Lung microvascular endothelial cell (primary cell): ENCODE data around the gene HOXB3. TPM values are rescaled to one million over a fixed set of nuclear protein-coding genes. Genes with fewer than 3 reads are reported as not detected.
A peak's percentile ranks its signal among the peaks of the same experiment; 100 is the strongest.

Source experiments
- DNase-seq, 2 donors: peaks; one replicate each; pipeline versions ENCODE4 v3.0.0 to v3.0.0-alpha.2; 2010; ENCODE audit warnings: low read depth in 2 of 2
- total RNA-seq: library from RNA; depleted of rRNA; stranded (reverse); fragments of >200 nt; gene quantifications from 2 replicates; pipeline ENCODE4 v1.2.1, GENCODE V29; 2014

The HOXB3 gene
- total RNA-seq, 1 donor from 2014 or later: 1.8 TPM

DNA sequence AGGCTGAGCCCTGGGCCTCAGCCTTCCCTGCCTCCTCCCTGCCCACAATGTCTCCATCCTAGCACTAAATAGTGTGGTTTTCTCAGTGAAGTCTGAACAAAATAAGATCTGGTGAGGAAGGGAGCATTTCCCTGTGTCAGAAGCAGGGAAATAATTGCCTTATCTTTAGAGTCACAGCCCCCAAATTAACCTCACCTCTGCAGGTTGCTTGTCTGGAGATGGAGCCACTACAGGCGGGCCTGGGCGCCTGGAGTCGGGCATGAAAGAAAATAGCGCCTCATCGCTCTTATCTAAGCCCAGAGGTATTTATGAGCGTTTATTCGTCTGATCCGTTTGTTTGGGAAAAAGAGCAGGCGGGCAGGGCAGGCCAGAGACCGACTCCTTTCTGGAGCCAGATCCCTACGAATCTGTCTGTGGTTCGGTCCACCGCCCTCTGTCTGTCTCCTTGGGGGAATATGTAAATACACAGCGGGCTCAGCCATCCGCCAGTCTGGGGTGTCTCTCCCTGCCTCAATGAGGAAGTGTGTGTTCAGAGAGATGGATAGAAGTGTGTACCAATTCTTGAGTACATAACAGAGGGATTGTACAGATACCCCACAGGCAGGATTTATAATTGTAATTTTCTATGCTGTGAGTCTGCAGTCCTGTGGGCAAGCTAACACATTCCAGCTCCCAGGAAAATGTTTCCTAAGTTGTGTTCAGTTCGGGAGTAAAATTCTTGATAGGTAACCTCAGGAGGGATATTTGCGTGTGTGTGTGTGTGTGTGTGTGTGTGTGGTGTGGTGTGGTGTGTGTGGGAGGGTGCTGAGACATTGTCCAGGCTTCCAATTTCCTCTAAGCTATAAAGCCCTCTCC, 10.4 kb upstream of the HOXB3 start:
- no peak for DNase-seq

DNA sequence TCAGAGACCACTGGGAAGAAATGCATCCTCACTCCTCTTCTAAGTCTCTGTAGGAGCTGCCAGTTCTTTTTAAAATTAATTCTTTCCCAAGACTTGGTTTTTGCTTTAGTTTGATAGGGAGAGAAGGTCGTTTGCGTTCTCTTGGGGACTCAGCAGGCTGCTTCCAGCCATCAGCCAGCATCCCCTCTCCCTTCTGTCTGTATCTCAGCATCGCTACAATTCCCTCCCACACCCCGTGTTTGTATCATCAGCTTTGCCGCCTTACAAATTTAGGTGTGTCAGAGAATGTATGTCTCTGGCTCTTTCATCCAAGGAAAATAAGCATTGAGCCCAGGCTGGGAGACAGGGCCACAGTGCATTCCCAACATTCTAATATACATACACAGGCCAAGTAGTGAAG, 9.3 kb upstream of the HOXB3 start:
- DNase-seq: no peak

DNA sequence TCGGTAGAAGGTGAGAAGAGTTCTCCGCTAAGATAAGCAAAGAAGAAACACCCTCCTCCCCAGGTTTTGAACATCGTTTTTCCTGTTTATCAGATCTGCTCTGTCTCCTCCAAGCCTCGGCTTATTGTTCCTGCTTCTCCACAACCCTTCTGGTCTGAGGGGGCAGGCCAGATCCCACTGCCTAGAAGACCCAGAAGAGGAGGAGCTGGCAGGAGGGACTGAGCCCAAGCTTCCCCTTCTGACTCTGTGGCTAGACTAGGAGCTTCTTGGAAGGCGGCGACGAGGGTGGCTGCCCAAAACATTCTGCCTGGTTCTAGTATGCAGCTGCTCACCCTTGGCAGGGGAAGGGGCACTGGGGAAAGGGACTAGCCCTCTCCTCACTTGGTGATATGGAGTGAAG, 8.7 kb upstream of the HOXB3 start:
- DNase-seq: no peak

DNA sequence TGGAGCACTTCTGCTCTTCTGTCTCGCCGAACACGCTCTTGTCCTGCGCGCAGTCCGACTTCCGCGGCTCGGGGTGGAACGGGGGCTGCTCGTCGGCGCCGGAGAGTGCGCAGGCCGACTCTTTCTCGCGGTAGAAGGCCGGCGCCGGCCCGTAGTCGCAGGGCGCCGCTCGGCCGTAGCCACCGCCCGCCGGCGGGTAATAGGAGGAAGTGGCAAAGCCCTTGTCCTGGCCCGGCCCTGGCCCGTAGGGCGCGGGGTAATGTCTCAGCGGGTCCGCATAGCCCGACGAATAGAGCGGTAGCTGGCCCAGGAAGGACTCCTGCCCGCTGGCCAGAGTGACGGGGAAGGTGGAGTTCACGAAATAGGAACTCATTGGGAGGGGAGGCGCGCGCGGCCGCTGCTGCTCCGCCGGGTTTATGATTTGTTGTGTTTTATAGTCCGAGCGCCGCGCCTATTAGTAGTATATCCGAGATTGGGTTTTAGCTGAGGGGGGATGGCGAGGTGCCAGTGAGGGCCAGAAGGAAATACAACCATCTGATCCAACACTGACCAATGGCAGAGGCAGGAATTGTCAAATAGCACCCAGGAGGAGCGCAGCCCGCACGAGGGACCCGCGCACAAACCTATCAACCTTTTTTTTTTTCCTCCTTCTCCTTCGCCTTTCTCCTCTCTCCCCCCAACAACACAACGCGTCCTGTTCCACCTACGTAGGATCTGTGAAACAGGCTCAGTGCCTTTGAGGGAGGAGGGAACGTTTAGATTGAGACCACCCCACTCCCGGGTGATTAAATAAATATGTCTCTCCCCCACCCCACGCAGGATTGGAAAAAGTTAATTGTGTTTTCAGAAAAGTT, 8.0 kb upstream of the HOXB3 start:
- DNase-seq: peak; percentile 58 to 66

DNA sequence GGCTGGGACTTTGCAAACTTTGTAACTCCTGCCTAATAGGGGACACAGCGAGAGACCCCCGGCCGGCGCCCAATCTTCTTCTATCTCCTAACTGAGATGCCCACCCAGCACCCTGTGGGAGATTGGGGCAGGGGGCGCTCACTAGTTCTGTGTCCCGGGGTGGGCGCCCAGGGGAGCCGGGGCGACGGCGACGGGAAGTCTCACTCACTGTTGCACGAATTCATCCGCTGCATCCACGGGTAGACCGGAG, 7.4 kb upstream of the HOXB3 start:
- DNase-seq: no peak

DNA sequence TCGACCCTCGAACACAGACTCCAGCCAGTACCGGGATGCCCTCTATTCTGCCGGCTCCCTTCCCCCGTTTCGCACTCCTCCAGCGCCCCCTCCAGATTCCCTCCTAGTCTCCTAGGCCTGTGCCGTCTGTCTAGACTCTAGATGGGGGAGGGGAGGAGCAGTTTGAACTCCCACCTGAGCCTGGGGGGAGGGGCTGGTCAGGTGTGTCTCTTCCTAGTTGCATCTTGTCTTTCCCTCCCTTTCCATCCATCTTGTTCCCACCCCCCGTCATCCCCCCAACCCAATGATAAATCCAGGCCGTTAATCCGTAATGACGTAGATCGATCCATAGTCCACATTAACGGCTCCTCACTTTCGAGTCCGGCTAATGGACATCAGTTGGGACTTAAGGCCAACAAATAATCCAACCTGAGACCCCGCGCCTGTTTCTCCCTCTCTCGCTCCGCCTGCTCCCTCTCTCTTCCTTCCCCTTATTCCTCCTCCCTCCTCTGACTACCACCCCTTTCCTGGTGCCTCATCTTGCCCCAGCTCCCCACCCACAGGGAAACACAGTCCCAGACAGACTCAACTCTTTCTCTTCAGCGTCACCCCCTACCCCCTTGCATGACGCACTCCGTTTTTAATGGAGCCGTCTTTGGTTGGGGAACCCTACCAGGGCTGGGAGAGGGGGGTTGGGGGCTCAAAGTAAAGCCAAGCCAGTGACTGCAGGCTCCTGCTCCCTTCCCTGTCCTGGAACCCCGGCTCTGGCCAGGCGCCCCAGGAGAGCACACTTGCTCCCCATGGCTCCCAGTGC, 6.9 kb upstream of the HOXB3 start:
- peak in 1 of 2 donors; percentile 42 for DNase-seq

DNA sequence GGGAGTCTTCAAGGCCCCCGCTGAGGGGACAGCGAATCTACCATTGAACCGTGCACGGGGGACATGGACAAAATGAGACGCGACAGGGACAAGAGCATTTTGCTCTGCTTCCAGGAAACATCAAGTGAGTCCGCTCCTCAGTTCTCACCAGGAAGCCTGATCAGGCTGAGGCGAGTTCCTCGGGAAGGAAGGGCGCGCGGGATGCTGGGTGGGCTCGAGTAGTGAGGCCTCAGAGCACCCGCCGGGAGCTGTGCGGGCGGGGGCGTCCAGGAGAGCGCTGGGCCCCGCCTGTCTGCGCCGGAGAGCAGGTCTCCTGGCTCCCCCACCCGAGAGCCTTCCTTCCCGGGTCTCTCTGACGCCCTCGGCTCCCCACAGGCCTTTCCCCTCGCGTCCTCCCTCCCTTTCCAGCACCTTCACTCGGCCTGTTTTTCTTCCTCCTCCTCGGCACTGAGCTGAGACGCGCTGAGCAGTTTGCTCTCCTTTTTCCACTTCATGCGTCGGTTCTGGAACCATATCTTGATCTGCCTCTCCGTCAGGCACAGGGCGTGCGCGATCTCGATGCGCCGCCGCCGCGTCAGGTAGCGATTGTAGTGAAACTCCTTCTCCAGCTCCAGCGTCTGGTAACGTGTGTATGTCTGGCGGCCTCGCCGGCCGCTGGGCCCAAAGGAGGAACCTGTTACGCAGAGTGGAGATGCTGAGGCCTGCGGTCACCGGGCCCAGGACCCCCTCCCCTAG, 6.1 kb upstream of the HOXB3 start:
- DNase-seq: peak in 1 of 2 donors; percentile 33

DNA sequence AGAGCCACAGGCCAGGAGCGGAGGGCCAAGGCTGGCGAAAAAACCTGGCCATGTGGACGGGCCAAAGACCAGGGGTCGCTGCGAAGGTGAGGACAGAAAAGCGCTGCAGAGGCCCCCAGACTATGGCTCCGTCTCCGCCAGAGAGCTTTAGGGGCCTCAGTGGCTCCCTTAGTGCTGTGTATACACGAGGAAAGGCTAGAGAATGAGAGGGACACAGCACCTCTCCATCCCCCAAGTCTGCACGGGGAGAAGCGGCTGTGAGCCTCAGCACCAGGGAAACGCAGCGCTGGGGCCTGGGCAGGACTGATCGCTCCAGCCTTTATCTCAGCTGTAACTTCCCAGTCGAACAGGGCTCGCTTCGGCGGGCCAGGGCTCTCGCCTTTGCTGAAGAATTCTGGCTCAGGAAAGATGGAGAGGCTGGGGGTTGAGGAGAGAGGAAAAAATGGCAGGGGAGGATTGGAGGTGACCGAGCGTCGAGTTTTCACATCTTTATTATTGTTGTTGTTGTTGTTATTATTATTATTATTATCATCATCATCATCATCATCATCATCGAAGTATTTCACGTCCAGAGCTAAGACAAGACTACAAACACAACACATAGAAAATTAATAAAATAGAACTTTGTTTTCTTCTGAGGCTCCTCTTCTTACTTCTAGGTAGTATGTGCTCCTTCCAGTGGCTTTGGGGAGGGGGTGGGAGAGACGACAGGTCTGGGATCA, 5.4 kb upstream of the HOXB3 start:
- DNase-seq: no peak

DNA sequence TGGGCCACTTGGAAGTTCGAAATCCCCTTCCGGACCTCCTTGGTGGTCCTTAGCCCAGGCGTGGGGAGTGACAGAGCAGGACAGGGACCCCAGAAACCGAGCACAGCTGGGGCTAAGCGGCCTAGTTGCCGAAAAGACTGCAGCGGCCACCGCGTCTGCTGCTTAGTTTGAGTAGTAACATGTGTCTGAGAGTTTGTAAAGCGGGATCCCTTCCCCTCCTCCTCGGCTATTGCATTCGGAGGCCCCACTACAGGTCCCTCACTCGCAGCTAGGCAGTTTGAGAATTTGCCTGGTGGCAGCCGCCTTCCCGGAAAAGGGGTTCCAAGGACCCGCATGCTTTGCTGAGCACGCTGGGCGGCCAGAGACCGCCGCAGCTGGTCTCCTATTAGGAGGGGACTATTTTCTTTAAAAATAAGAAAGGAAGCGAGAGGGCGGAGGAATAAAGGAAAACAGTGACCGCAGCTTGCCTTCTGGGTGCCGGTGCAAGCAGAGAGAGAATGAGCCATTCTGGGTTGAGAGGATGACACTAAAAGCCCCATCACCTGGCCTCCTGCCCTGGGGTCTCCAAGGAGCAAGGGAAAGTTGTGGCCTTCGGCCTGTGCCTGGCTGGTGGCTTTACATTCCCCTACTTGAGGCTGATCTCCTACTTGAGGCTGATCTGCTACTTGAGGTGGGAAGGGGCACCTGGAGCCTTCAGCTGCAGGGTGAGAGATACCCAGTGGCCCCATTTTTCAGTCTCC, 4.7 kb upstream of the HOXB3 start:
- no peak for DNase-seq

DNA sequence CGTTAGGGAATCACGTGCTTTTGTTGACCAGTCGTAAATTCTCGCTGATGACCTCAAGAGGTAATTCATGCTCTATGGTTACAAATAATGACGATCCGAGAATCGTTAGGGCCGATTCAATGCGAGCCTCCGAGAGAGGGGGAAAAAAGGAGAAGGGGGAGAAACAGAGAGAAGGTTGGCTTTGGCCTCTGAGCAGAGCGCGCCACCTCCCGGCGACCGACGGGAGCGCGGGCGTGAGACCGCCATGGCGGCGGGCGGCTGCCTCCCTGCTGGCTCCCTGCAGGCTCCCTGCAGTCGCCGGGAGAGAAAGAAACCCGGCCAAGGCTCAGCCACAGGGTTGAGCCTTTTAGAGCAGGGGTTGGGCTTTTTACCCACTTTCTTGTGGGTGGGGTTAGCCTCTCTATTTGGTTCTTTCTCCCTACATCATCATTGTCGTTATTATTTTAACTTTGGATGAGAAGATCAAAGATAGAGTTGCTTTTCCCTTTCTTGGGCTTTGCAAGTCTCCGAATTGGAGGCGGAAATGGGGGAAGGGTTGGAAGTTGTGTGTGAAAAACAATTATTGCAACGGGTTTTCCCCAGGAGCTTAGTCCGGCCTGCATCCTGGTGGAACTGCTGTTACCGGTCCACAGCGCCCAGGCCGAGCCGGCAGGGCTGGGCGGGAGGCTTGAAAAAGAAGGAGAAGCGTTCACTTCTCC, 3.9 kb upstream of the HOXB3 start:
- DNase-seq: peak; percentile 79 to 87

DNA sequence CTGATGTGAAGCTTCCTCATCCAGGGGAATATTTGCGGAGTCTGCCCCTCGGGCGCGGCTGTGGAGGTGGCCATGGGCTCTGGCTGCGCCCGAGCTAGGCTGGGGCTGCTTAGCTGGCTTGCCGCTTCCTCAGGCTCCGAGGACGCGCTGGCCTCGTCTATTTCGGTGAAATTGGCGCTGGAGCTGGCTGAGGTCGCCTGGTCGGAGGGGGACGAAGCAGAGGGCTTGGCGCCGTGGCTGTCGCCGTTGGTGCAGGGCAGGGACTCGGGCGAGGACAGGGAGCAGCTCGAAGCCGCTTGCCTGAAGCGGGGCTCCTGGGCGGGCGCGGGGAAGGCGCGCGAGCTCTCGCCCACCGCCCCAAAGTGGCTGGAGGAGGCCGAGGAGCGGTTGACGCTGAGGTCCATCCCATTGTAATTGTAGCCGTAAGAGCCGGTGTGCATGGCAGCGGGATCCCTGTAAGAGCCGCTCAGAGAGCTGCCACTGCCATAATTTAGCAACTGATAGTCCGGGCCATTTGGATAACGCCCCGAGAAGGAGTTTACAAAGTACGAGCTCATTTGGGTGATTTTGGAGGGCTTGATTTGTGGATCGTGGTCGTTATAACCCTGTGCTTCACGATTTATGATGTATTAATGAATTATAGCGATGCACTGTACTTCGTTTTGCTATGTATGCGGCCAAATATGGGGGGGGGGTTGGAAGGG, 3.2 kb upstream of the HOXB3 start, which contains the start of gene HOXB5:
Gene HOXB5 (minus strand): TSS at position 654 of the 704 bp plus-strand sequence. CDS start 97 bp downstream, at position 557.
- peak; percentile 42 to 49 for DNase-seq

DNA sequence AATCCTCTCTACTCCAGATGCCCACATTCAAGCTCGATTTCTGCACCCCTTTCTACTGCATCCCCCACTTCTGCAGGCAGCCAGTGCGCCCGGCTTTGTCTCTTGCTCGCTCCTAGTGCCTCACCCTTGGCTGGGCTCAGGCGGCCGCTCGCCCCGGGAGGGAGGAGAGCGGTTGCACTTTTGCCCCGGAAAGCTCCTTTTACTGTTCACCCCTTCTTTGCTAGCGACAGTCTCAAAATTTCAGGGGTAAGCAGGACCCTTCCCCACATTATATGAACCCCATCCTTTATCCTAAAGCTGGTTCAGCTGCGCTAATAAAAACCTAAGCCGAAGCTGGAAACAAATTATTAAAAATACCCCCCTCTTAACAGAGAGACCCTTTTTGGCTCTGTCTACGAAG, 2.5 kb upstream of the HOXB3 start:
- DNase-seq: peak in 1 of 2 donors; percentile 33

DNA sequence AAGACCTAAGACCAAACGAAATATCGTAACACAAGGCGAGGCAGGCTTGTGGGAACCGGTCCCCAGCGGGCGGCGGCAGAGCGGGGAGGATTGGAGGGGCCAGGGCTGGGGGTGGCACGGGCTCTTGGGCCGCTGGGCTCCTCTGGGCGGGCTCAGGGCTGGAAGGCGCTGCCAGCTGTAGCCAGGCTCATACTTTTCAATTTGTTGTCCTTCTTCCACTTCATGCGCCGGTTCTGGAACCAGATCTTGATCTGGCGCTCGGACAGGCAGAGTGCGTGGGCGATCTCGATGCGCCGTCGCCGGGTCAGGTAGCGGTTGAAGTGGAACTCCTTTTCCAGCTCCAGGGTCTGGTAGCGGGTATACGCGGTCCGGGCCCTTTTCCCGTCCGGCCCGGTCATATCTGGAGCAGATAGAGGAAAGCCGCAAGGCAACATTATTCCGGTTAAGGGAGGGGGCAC, 2.0 kb upstream of the HOXB3 start:
- no peak for DNase-seq

DNA sequence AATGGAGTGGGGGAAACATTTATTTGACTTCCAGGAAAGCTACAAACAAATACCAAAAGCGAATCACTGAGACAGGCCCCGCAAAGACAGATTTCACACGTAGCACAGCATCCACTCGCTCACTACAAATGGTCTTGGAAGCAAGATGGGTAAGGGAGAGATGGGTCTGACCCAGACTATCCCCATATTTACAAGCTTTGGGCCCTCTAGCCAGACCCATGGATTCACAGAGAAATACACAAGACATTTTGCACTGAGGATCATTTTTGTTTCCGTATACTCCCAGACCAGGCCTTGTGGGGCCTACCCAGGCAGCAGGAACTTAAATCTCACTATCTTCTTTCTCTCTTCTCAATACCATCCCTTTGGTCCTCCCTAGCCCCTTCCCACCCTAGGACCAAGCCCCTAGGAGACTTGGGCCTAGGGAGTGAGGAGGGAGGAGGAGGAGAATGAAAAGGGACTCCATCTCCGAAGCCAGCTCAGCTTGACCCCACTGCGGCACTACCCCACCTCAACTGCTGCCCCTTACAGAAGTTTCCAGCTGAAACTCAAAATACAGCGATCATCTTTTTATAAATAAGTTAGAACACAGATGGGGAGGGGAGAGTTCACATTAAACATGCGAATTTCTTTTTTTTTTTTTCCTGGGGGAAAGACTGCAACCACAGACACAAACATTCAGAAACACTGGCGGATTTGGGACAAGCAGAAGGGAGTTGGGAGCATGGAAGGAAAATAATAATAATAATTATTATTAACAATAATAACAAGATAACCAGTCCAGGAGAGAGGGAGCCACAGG, 1.4 kb upstream of the HOXB3 start:
- DNase-seq: no peak

DNA sequence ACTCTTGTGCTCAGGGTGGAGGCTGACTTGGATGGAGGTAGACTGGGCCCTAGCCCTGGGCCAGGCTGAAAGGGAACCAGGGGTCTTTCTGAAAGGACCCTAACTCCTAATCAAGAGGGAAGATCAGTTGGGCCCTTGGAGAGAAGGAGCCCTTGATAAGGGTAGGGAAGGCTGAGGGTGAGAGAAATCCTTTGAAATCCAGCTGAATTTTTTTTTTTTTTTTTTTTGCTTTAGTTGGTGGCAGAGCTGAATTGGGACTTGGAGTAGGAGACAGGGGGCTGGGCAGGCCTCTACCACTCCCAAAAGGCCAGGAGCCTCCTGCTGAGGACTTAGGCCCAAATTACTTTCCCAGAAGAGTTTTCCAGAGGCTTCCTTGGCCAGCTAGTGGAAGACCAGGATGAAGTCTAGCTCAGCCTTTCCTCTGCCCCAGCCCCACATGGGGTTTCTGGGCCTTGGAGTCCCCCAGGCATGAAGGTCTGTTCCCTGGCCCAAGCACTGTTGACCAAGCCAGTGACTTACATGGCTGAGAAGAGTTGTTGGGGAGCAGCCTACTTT, 643 bp upstream of the HOXB3 start:
- DNase-seq: no peak

DNA sequence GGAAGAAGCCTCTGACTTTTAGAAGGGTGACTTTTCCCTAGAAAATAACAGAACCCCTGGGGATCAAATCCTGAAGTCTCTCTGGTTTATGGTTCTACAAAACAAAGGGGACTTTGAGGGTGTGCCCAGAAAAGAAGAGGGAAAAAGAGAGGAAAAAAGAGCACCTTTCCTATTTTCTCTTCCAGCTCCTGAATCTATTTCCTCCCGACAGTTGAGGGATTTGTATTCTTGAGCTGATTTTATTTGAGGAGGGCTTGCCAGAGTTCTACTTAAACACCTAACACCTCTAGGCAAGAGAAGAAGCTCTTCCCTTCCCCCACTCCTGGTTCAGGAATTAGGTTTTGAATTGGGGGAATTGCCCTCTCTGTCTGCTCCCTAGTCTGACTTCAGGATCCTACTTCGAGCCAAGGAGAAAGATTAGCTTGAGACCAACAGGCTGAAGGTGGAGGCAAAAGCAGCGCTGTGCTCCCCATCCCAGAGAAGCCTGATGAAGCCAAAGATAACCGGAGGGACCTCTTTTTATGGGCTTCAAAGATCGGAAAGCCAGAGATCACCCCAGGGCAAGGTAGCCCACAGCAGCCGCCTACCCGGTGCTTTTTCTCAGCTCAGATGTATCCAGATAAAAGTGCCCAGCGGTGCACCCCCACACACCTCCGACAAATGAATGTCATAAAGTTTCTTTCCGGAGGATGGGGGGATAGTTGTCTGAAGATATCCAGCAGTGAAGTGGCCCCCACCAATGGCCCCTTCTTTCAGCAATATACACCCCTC, 796 bp downstream of the HOXB3 start:
- no peak for DNase-seq

DNA sequence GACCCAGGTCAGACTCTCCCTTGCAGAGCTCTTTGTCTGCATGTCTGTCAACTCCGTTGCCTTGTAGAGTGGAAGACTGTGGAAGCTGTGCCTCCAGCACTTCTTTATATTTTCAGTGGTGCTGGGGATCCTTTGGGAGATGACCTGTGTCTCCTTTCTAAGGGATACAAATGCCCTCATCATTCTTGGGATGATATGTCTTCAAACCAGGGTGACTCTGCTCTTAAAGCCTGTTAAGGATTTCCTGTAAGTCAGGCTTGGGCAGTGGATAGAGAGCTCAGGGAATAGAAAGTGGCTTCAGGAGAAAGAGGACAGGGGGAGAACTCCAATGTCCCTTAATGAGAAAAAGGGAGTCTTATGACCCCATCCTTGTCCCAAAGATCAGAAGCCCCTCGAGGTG, 1.5 kb downstream of the HOXB3 start:
- no peak for DNase-seq
